ENCODE results near the gene VPS36. TPM values are rescaled to one million over a fixed set of nuclear protein-coding genes. Genes with fewer than 3 reads are reported as not detected.
A peak's percentile ranks its signal among the peaks of the same experiment; 100 is the strongest.

The VPS36 gene
- total and polyA plus RNA-seq, 10 of the 15 experiments (the other 5 are each of a cell fraction or from before 2014, with no cell fraction given), result 10.3 to 29.0 (median 23.9) TPM

DNA sequence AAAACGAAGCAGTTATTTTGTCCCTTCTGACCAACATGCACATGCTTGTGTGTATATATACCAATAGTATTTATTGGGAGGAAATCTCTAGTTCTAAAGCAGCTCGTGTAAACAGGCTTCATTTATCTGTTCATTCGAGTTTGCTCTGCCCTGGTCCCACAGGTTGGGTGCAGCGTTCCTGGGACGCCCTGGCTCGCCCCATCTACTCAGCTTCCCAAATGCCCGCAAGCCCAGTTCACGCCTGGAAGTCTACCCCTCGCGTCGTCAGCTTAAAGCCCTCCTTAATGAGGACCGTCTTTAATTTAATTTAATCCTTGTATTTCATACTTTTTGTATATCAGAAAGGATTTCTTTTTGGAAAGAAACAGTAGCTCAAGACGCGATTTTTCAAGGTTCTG is 45.1 kb downstream of the VPS36 start:
- in situ Hi-C loops (cut with MboI) (no loop called here), intact Hi-C loops (cut with micrococcal nuclease; ENCODE audit: unreplicated experiment) (no loop called here)
- ATAC-seq (peak; percentile 17; the same call in 1 of the 3 replicates), DNase-seq (ENCODE audit: low read depth, low spot score) (no peak), FAIRE-seq (no peak)
- 33% methylated on average over 14 of the region's 14 CpGs for WGBS (ENCODE audit: insufficient coverage, insufficient replicate concordance, low lambda C conversion rate, missing lambda C conversion rate)
- CTCF ChIA-PET, result interaction anchor here (0.6 to 1.4 kb wide), 2 partner anchors 45 to 1093 kb away, joined by 3 to 4 read pairs; partner anchors contain the start of gene VPS36
- Histone ChIP-seq H3K36me3 (ENCODE audit: control insufficient read depth in 2 of 2, insufficient read depth in 2 of 2, low read length in 1 of 2) (no peaks in the 10 kb centered on the region), H3K9me3 (replicated peaks; ENCODE audit: control insufficient read depth, insufficient read depth, low read length) (no peaks in the 10 kb centered on the region), H3K9ac (ENCODE audit: control insufficient read depth, insufficient read depth, low read length) (no peak overlapping the region), H3K27me3 (replicated peaks in 1 of 2; ENCODE audit: control insufficient read depth in 2 of 2, insufficient read depth in 2 of 2, low read length in 1 of 2) (peaks cover 0 to 2% of the 10 kb centered on the region in 2 experiments; a peak in 2 of 4 replicates), H4K20me1 (ENCODE audit: control insufficient read depth, insufficient read depth) (no peaks in the 10 kb centered on the region), H3K4me3 (peak overlapping the region; percentile 42; the same call in 1 of the 2 replicates), H3K27ac (ENCODE audit: control insufficient read depth, insufficient read depth) (no peak overlapping the region), H3K79me2 (ENCODE audit: control insufficient read depth, insufficient read depth, low read length) (no peaks in the 10 kb centered on the region), H3K4me1 (ENCODE audit: control insufficient read depth, insufficient read depth, low read length) (no peaks in the 10 kb centered on the region), H3K4me2 (ENCODE audit: control insufficient read depth, insufficient read depth) (peak overlapping the region; percentile 17), H2AFZ (ENCODE audit: control insufficient read depth, low read depth, low read length) (no peak overlapping the region)
- TF ChIP-seq POLR2AphosphoS2 (IDR thresholded peaks at IDR 0.05; ENCODE audit: low read depth, low read length) (no peak), GATAD2B (conservative IDR thresholded peaks at IDR 0.05; ENCODE audit: low read depth) (no peak), MEF2B (IDR thresholded peaks at IDR 0.05; ENCODE audit: partially characterized antibody, poor library complexity, severe bottlenecking) (no peak), BMI1 (IDR thresholded peaks at IDR 0.05; ENCODE audit: borderline replicate concordance) (no peak), RFX5 (IDR thresholded peaks at IDR 0.05; ENCODE audit: low read depth, low read length) (no peak), ZBTB40 (IDR thresholded peaks at IDR 0.05; ENCODE audit: borderline replicate concordance) (no peak), ASH2L (IDR thresholded peaks at IDR 0.05; ENCODE audit: borderline replicate concordance, low read depth) (no peak), HCFC1 (IDR thresholded peaks at IDR 0.05; ENCODE audit: low read length) (no peak), NFYA (IDR thresholded peaks at IDR 0.05; ENCODE audit: borderline replicate concordance, low read depth, low read length) (no peak), CEBPB (IDR thresholded peaks at IDR 0.05; ENCODE audit: borderline replicate concordance in 1 of 2, low read depth in 2 of 2, low read length in 2 of 2) (no peak), CHD2 (IDR thresholded peaks at IDR 0.05; ENCODE audit: borderline replicate concordance, low read depth, low read length) (no peak), RCOR1 (conservative IDR thresholded peaks at IDR 0.05; ENCODE audit: low read depth, low read length) (no peak)
- BruUV-seq (replicated peaks), result no TSS peak
- POLR2A ChIA-PET, result no interaction called here
- RAD21 ChIA-PET (ENCODE audit: unreplicated experiment), result no interaction called here
- SMC1A ChIA-PET (ENCODE audit: uncharacterized antibody, unreplicated experiment), result no interaction called here

Measured in GM12878 (cell line).